Stimulated activated memory B cell treated with anti-CD40 and anti-IgM and Interleukin-4, amounts not matched to agents 10 μg/mL and 1 μg/mL and 100 μg/mL, for 72 hours (primary cell): ENCODE data around the gene AGBL4.

Experiments
- ATAC-seq: fragments of 150-1000 bp; cut with Tn5 transposase; 2 replicates; pipeline ENCODE4 v1.10.0; 2021
- H3K27ac Mint-ChIP-seq: one replicate; pipeline ENCODE4 v1.8.0; 2022; ENCODE audit warnings: mild to moderate bottlenecking, mixed read lengths
- H3K27me3 Mint-ChIP-seq: one replicate; pipeline ENCODE4 v1.8.0; 2022; ENCODE audit warnings: mixed read lengths
- H3K36me3 Mint-ChIP-seq: one replicate; pipeline ENCODE4 v1.8.0; 2022; ENCODE audit warnings: mixed read lengths
- H3K4me1 Mint-ChIP-seq: one replicate; pipeline ENCODE4 v1.8.0; 2022; ENCODE audit warnings: mixed read lengths
- H3K4me3 Mint-ChIP-seq: one replicate; pipeline ENCODE4 v1.8.0; 2022; ENCODE audit warnings: mild to moderate bottlenecking, moderate library complexity, mixed read lengths
- H3K9me3 Mint-ChIP-seq: one replicate; pipeline ENCODE4 v1.8.0; 2022; ENCODE audit warnings: mixed read lengths

Gene AGBL4

GRCh38 chr1:48728584-48728983, 1295.2 kb downstream of the AGBL4 start:
- H3K36me3 Mint-ChIP-seq: peaks cover 21% of the 10 kb centered on the region
- H3K4me1 Mint-ChIP-seq: peaks cover 18% of the 10 kb centered on the region
- no peaks in the 10 kb centered on the region for H3K9me3 Mint-ChIP-seq
- no peak overlapping the region for H3K4me3 Mint-ChIP-seq
- H3K27me3 Mint-ChIP-seq: no peaks in the 10 kb centered on the region
- H3K27ac Mint-ChIP-seq: no peak overlapping the region
- no peak for ATAC-seq

GRCh38 chr1:48726557-48727215, 1297.1 kb downstream of the AGBL4 start:
- Mint-ChIP-seq H3K4me3 (no peak overlapping the region), H3K27ac (no peak overlapping the region), H3K27me3 (no peaks in the 10 kb centered on the region), H3K9me3 (no peaks in the 10 kb centered on the region), H3K36me3 (peaks cover 21% of the 10 kb centered on the region), H3K4me1 (peaks cover 18% of the 10 kb centered on the region)
- no peak for ATAC-seq

- no peaks in the 10 kb centered on the region for H3K27me3 Mint-ChIP-seq
- no peak overlapping the region for H3K27ac Mint-ChIP-seq
- H3K4me1 Mint-ChIP-seq: peaks cover 18% of the 10 kb centered on the region
- no peaks in the 10 kb centered on the region for H3K9me3 Mint-ChIP-seq
- ATAC-seq: no peak
- peaks cover 21% of the 10 kb centered on the region for H3K36me3 Mint-ChIP-seq
- no peak overlapping the region for H3K4me3 Mint-ChIP-seq
Observed at GRCh38 chr1:48726139-48726538, 1297.6 kb downstream of the AGBL4 start.

GRCh38 chr1:48725341-48726046, 1298.3 kb downstream of the AGBL4 start:
- H3K27ac Mint-ChIP-seq: no peak overlapping the region
- H3K4me1 Mint-ChIP-seq: peaks cover 17% of the 10 kb centered on the region
- peaks cover 21% of the 10 kb centered on the region for H3K36me3 Mint-ChIP-seq
- H3K27me3 Mint-ChIP-seq: no peaks in the 10 kb centered on the region
- H3K9me3 Mint-ChIP-seq: no peaks in the 10 kb centered on the region
- H3K4me3 Mint-ChIP-seq: no peak overlapping the region
- no peak for ATAC-seq

GRCh38 chr1:48720929-48721328, 1302.8 kb downstream of the AGBL4 start:
- no peak overlapping the region for H3K27ac Mint-ChIP-seq
- H3K4me3 Mint-ChIP-seq: no peak overlapping the region
- no peaks in the 10 kb centered on the region for H3K9me3 Mint-ChIP-seq
- ATAC-seq: no peak
- H3K36me3 Mint-ChIP-seq: no peaks in the 10 kb centered on the region
- H3K4me1 Mint-ChIP-seq: peaks cover 7% of the 10 kb centered on the region
- H3K27me3 Mint-ChIP-seq: no peaks in the 10 kb centered on the region

- no peak overlapping the region for H3K4me3 Mint-ChIP-seq
- peaks cover 7% of the 10 kb centered on the region for H3K4me1 Mint-ChIP-seq
- H3K27ac Mint-ChIP-seq: no peak overlapping the region
- no peaks in the 10 kb centered on the region for H3K9me3 Mint-ChIP-seq
- ATAC-seq: no peak
- no peaks in the 10 kb centered on the region for H3K27me3 Mint-ChIP-seq
- H3K36me3 Mint-ChIP-seq: no peaks in the 10 kb centered on the region
Observed at GRCh38 chr1:48718705-48719104, 1305.0 kb downstream of the AGBL4 start.

GRCh38 chr1:48718116-48718630, 1305.6 kb downstream of the AGBL4 start:
- Mint-ChIP-seq H3K36me3 (no peaks in the 10 kb centered on the region), H3K4me1 (peaks cover 5% of the 10 kb centered on the region), H3K4me3 (no peak overlapping the region), H3K27ac (no peak overlapping the region), H3K27me3 (no peaks in the 10 kb centered on the region), H3K9me3 (no peaks in the 10 kb centered on the region)
- no peak for ATAC-seq

- H3K27me3 Mint-ChIP-seq: no peaks in the 10 kb centered on the region
- H3K9me3 Mint-ChIP-seq: no peaks in the 10 kb centered on the region
- no peak overlapping the region for H3K27ac Mint-ChIP-seq
- H3K36me3 Mint-ChIP-seq: no peaks in the 10 kb centered on the region
- peaks cover 5% of the 10 kb centered on the region for H3K4me1 Mint-ChIP-seq
- no peak for ATAC-seq
- H3K4me3 Mint-ChIP-seq: no peak overlapping the region
Observed at GRCh38 chr1:48717082-48717481, 1306.7 kb downstream of the AGBL4 start.

GRCh38 chr1:48715921-48716320, 1307.8 kb downstream of the AGBL4 start:
- Mint-ChIP-seq H3K27ac (no peak overlapping the region), H3K27me3 (no peaks in the 10 kb centered on the region), H3K9me3 (no peaks in the 10 kb centered on the region), H3K4me1 (peaks cover 5% of the 10 kb centered on the region), H3K36me3 (no peaks in the 10 kb centered on the region), H3K4me3 (no peak overlapping the region)
- ATAC-seq: no peak

GRCh38 chr1:48710915-48711314, 1312.8 kb downstream of the AGBL4 start:
- Mint-ChIP-seq H3K9me3 (no peaks in the 10 kb centered on the region), H3K27me3 (no peaks in the 10 kb centered on the region), H3K4me1 (peaks cover 5% of the 10 kb centered on the region), H3K4me3 (no peak overlapping the region), H3K27ac (no peak overlapping the region), H3K36me3 (no peaks in the 10 kb centered on the region)
- no peak for ATAC-seq

- H3K4me1 Mint-ChIP-seq: peaks cover 5% of the 10 kb centered on the region
- H3K27ac Mint-ChIP-seq: no peak overlapping the region
- H3K36me3 Mint-ChIP-seq: no peaks in the 10 kb centered on the region
- H3K4me3 Mint-ChIP-seq: no peak overlapping the region
- H3K9me3 Mint-ChIP-seq: no peaks in the 10 kb centered on the region
- H3K27me3 Mint-ChIP-seq: no peaks in the 10 kb centered on the region
- no peak for ATAC-seq
Observed at GRCh38 chr1:48710318-48710717, 1313.4 kb downstream of the AGBL4 start.

- H3K4me3 Mint-ChIP-seq: no peak overlapping the region
- no peaks in the 10 kb centered on the region for H3K36me3 Mint-ChIP-seq
- no peak for ATAC-seq
- no peak overlapping the region for H3K27ac Mint-ChIP-seq
- peaks cover 39% of the 10 kb centered on the region for H3K27me3 Mint-ChIP-seq
- no peaks in the 10 kb centered on the region for H3K4me1 Mint-ChIP-seq
- H3K9me3 Mint-ChIP-seq: no peaks in the 10 kb centered on the region
Observed at GRCh38 chr1:48704736-48705135, 1319.0 kb downstream of the AGBL4 start.

- H3K4me1 Mint-ChIP-seq: peaks cover 6% of the 10 kb centered on the region
- H3K4me3 Mint-ChIP-seq: no peak overlapping the region
- no peak for ATAC-seq
- no peaks in the 10 kb centered on the region for H3K36me3 Mint-ChIP-seq
- H3K27me3 Mint-ChIP-seq: peaks cover 41% of the 10 kb centered on the region
- H3K27ac Mint-ChIP-seq: no peak overlapping the region
- H3K9me3 Mint-ChIP-seq: no peaks in the 10 kb centered on the region
Observed at GRCh38 chr1:48701445-48701844, 1322.3 kb downstream of the AGBL4 start.

- H3K9me3 Mint-ChIP-seq: no peaks in the 10 kb centered on the region
- H3K27me3 Mint-ChIP-seq: peaks cover 27% of the 10 kb centered on the region
- H3K4me1 Mint-ChIP-seq: peaks cover 6% of the 10 kb centered on the region
- no peak overlapping the region for H3K4me3 Mint-ChIP-seq
- no peak for ATAC-seq
- no peak overlapping the region for H3K27ac Mint-ChIP-seq
- H3K36me3 Mint-ChIP-seq: no peaks in the 10 kb centered on the region
Observed at GRCh38 chr1:48697066-48697707, 1326.6 kb downstream of the AGBL4 start.

- no peak overlapping the region for H3K4me3 Mint-ChIP-seq
Observed at GRCh38 chr1:48695161-48695560, 1328.6 kb downstream of the AGBL4 start.

More at GRCh38 chr1:48695161-48695560, 1328.6 kb downstream of the AGBL4 start:
- no peaks in the 10 kb centered on the region for H3K36me3 Mint-ChIP-seq
- no peak for ATAC-seq
- H3K4me1 Mint-ChIP-seq: peaks cover 6% of the 10 kb centered on the region
- H3K27me3 Mint-ChIP-seq: peaks cover 6% of the 10 kb centered on the region
- H3K9me3 Mint-ChIP-seq: no peaks in the 10 kb centered on the region
- no peak overlapping the region for H3K27ac Mint-ChIP-seq
